Stimulated activated CD8-positive, alpha-beta memory T cell treated with anti-CD3 and anti-CD28 coated beads, Interleukin-7, amount 100 ng/mL, for 4 hours (primary cell): Measurements from ENCODE around the gene TEFM.
A peak's percentile ranks its signal among the peaks of the same experiment; 100 is the strongest.
"Not testable (repeated sequence)": the region's sequence is repeated elsewhere in the genome, so short reads cannot be mapped to it uniquely, and the experiment has no call there.

Source experiments
- DNase-seq, 2 donors: peaks; one replicate each; pipeline ENCODE4 v3.0.0-alpha.2; 2020; ENCODE audit warnings: low read depth in 2 of 2

The TEFM gene, protein sequence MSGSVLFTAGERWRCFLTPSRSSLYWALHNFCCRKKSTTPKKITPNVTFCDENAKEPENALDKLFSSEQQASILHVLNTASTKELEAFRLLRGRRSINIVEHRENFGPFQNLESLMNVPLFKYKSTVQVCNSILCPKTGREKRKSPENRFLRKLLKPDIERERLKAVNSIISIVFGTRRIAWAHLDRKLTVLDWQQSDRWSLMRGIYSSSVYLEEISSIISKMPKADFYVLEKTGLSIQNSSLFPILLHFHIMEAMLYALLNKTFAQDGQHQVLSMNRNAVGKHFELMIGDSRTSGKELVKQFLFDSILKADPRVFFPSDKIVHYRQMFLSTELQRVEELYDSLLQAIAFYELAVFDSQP

DNA sequence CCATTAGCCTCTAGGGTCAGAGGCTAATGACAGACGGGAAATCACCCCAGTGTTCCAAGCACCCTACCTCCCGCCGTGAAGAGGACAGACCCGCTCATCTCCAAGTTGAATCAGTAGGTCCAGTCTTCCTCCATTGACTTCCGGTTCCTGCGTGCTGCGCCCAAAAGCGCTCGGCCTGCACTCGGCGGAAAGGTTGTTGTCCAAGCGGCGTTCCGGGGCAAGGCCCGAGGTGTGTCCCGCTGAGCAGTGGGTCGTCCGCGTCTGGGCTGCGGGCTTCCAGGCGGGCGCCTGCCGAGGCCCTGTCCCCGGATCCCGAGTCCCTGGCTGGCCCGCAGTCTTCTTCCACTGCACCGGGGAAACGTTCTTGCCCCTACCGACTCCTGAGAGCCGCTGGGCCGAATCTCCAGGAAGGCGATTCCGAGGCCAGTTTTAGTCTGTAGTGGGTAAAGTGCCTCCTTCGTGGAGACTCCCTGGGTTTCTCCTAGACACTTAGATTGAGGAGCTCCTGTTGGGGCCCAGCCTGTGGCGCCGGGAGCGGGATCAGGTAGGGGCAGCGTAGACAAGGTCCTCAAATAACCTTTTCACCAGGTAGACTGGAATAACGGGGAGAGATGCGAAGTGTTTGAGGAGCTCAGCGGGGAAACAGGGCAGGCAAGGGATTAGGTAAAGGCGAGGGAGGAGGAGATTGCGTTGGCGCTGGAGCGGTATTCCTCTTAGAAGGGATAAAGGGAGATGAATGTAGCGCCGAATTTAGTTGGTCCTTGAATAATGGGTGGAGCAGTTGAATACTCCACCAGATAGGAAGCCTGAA is at the start of gene TEFM:
Gene TEFM (minus strand): TSS at position 138 of the 811 bp plus-strand sequence. CDS start 40 bp downstream, at position 98.
- DNase-seq, result peak; percentile 77

DNA sequence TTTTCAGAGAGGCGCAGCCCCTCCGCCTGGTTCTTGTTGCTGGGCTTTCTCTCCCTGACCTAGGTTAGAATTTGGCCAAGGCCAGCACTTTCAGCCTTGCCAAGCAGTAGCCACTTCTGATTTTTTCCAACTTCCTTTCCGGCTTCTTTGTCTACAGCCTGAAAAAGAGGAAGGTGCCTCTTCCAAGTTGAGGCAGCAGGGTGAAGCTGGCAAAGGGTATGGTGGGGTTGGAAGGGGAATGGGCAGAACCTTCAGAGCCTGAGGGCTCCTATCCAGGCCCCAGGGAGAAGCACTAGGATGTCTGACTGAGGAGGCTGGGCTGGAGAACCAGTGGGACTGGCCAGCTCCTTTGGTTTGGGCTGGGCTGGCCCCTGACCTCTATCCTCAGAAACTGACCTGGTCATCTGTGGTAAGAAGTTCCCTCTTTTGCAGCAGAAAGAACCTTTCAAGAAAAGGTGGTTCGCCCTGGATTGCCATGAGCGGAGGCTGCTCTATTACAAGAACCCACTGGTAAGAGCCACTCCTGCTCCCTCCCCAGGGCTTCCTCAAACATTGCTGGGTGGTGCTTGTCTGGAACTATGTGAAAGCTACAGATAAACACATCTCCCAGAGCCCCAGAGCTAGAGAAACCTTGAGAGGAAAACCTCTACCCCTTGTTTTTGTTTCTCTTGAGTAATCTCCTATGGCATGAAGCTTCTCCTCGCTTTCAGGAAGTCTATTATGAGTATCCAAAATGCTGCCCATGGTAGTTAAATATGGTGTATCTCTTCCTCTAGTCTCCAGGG is 48.2 kb upstream of the TEFM start:
- no peak for DNase-seq

DNA sequence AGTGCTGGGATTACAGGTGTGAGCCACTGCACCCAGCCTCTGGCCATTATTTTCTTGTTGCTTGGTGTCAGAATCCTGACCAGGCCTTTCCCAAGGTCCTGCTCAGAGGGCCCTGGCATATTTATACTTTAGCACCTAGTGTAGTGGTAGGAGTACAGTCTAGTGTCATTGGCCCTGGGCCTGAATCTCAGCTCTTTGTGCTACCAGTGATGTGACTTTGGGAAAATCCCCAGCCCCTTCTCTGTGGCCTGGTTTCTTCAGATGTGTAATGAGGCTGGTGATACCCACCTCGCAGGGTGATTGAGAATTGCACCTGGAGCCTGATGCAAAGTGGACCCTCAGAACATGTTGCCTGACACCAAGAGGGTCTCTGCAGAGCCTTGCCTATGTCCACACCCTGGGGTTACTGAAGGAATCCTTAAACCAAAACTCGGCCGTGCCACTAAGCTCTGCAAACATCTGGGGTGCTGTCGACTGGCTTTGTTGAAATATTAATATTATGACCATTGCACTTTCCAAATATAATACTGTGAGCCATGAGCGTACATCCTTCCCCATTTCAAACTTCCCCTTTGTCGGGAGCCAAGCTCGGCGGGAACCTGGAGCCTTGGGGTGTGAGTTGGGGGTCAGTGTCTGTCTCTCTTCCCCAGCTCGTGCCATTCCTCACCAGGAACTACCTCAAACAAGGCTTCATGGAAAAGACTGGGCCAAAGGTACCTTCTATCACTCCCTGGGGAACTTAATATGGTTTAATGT is 46.8 kb upstream of the TEFM start:
- DNase-seq, result no peak

DNA sequence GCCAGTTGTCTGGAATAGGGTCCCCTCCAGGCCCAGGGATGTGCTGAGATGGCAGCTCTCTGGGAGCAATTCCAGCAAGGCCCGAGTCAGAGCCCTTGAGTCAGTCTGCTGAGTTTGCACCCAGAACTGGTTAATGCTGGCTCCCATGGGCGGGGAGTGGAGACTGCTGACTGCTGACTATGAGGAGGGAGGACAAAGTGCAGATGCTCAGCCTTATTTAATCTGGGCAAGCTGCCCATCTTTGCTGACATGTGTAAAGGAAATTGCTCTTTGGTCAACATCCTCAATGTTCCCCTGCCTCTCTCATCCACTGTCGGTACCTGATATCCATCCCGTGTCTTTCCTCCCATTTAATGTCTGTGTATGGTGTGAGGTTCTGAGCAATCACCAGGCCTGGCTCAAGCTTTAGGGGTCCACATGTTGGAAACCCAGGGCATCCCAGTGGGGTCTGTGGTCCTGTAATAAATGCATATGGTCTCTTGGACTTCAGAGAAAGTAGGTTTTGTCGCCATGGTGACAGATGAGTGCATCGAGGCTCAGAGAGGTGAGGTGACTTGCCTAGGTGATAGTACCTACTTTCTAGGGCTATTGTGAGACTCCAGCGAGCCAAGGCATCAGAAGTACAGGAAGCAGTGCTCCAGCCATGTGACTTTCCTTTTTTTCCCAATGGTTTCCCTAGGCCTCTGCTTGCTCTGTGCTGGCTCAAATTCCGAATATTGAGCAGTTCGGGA is 44.8 kb upstream of the TEFM start:
- no peak for DNase-seq

DNA sequence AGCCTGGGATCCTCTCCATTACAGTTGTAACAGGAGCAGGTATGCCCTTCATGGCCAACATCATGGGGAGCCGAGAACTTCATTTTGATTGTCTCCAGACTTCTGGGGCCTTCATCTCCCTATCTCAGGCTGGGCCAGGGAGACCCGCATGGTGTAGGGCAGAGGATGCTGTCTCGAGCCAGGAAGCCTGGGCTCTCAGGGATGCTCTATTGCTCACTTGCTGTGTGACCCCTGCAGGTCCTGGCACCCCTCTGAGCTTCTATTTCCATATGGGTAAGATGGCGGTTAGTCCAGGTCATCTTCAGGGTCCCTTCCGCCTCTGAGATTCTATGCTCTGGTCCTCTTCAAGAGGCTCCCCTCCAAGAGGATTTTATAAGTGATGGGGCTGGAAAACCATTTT is 44.2 kb upstream of the TEFM start:
- DNase-seq, result no peak

DNA sequence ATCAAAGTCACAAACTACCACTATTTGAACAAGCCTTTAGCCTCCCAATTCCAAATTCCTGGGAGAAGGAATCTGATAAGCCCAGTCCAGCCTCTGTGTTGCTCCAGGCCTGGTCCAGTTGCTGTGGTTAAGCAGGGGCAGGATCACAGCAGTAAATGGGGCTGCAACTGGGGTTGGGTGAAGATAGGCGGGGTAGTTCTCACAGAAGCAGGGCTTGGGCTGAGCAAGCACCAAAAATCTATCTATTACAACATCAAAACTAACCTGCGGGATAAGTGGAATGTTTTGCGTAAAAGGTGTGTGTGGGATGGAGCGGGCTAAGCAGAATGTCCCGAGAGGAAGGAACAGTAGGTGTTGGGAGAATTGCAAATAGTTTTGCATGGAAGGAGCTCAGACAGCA is 41.8 kb upstream of the TEFM start:
- DNase-seq, result no peak

DNA sequence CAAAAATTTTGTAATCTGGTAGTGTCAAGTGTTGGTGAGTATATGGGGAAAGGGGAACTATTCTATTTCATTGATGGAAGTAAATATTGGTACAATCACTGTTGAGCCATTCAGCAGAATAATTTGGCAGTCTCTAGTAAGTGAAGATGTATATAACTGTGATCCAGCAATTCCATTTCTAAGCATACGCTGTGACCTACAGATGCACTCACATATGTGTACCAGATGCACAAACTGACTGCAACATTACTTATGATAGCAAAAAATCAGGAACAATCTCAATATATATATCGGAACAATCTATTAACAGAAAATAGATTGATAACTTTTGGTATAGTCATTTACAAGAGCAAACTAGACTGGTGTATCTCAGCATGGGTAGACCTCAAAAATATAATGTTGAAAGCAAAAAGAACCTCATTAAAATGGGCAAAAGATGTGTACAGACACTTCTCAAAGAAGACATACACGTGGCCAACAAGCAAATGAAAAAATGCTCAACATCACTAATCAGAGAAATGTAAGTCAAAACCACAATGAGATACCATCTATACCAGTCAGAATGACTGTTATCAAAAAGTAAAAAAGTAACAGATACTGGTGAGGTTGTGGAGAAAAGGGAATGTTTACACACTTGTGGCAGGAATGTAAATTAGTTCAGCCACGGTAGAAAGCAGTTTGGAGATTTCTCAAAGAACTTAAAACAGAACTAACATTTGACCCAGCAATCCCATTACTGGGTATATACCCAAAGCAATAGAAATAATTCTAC is 36.5 kb upstream of the TEFM start:
- DNase-seq, result no peak

DNA sequence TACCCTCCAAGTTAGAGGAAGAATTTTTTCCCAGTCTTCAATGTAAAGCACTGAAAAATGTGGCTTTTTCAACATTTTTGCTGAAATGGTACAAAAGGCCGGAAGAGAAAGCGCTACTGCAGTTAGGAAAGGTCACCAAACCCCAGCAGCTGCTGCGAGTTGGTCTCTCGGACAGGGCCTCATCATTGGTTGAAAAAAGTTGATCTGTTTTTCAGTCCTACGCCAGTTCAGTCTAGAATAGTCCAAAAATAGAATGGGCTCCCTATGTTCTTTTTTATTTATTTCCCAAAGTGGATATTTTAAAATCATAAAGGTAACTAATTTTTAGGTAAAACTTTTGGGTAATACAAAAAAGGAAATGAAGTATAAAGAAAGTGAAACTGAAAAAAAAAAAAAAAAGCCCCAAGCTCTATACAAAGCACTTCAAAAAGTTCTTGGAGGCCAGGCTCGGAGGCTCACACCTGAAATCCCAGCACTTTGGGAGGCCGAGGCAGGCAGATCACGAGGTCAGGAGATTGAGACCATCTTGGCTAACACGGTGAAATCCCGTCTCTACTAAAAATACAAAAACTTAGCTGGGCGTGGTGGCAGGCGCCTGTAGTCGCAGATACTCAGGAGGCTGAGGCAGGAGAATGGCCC is 33.1 kb upstream of the TEFM start:
- no peak for DNase-seq

DNA sequence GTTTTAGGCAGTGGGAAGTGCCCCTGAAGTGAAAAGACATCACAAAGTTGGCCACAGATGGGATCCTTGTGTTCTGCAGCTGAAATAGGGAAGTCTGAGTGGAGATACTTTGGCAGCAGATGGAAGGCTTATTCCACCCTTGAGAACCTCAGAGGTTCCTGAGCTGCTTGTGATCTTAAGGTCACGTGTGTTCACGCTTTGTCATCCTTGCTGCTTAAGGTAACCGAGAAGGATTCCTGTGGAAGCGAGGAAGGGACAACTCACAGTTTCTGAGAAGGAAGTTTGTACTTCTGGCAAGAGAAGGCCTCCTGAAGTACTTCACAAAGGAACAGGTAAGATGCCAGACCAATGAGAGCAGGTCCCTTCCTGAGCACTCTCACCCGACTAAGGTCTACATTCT is 27.9 kb upstream of the TEFM start:
- no peak for DNase-seq

DNA sequence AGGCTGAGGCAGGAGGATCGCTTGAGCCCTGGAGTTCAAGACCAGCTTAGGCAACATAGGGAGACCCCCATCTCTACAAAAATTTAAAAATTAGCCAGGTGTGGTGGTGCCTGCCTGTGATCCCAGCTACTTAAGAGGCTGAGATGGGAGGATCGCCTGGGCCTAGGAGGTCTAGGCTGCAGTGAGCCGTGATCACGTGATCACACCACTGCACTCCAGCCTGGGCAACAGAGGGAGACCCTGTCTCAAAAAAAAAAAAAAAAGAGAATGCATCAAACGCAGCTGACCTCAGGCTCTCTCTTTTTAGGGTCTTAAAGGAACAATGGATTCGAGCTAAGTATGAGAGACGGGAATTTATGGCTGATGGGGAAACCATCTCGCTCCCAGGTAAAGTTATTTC is 25.5 kb upstream of the TEFM start:
- DNase-seq, result not testable (repeated sequence)

DNA sequence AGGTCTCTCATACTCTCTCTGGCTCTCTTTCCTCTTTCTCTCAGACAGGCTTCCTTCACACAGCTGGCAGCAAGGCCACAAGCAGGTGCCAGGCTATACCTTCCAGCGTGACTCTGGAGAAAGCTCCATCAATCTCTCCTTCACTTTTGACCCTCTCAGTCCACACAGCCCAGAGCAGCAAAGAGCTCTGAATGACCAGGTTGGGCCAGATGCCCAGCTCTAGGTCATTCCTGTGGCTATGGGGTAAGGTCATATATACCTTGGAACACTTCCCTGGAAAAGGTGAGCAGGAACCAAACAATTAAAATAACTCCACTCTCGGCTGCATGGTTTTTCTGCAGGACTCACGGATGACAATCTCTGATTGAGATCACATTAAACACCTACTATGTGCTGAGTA is 24.5 kb upstream of the TEFM start:
- no peak for DNase-seq

DNA sequence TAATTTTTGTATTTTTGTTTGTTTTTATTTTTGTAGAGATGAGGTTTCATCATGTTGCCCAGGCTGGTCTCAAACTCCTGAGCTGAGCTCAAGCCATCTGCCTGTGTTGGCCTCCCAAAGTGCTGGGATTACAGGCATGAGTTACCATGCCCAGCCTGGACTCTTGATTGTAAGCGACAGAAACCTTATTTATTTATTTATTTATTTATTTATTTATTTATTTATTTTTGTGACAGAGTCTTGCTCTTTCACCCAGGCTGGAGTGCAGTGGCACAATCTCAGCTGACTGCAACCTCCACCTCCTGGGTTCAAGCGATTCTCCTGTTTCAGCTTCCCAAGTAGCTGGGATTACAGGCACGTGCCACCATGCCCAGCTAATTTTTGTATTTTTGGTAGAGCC is 23.8 kb upstream of the TEFM start:
- not testable (repeated sequence) for DNase-seq

DNA sequence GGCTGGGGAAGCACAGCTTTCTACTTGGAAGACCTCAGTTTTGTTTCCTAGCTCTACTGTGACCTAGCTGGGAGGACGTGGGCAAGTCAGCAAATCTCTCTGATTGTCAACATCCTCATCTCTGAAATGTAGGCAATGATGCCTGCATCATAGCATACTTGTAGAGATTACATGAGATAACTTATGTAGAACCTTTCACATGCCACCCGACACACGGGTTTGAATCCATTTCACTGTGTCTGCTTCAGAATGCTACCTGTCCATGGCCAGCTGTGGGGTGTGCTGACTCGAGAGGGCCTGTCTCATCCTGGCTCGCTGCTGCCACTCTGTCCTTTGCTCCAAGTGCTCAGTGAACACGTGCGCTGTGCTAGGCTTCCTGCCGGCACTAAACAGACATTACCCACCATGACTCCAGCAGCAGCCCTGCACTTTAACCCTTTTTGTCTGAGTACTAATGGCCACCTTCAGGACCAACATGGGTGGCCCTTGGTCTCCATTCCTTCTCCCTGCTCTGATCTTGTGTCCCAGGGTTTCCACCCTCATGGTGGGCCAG is 23.1 kb upstream of the TEFM start:
- no peak for DNase-seq

DNA sequence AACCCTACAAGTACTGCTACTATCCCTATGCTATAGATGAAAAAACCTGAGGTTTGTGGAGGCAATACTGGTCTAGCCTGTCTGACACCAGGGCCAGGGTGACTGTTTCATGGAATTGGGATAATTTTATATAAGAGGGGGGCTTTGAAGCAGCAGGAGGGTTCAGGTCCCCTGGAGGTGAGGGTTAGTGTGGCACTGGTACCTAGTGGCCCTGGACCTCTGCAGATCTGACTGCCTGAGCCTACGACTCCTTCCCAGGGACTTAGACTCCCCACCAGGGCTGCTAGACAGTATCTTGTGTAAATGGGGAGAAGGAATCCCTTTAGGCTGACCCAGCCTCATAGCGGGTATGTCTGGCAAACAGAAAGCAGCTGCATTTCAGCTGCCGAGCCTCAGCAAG is 22.5 kb upstream of the TEFM start:
- no peak for DNase-seq

DNA sequence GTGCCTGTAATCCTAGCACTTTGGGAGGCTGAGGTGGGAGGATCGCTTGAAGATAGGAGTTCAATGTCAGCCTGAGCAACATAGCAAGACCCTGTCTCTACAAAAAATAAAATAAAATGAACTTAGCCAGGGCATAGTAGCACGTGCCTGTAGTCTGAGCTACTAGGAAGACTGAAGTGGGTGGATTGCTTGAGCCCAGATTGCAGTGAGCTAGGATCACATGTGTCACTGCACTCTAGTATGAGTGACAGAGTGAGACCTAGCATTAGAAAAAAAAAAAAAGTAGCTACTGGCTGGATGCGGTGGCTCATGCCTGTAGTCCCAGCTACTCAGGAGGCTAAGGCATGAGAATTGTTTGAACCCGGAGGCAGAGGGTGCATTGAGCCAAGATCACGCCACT is 21.7 kb upstream of the TEFM start:
- no peak for DNase-seq

DNA sequence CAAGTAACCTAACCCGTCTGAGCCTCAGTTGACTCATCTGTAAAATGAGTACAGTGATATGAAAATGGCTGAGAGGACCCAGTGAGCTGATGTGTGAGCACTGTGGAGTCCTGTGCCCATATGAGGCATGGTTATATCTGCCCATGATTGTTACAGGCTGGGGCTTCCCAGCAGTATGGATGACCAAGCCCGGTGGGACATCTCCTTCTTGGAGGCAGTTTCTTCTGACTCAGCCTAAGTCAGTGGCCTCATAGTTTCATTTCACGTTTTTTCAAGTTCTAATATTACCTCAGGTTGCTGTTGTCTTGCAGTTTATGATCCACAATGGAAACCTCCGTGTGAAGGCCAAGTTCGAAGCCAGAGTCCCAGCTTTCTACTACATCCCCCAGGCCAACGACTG is 20.5 kb upstream of the TEFM start:
- no peak for DNase-seq

DNA sequence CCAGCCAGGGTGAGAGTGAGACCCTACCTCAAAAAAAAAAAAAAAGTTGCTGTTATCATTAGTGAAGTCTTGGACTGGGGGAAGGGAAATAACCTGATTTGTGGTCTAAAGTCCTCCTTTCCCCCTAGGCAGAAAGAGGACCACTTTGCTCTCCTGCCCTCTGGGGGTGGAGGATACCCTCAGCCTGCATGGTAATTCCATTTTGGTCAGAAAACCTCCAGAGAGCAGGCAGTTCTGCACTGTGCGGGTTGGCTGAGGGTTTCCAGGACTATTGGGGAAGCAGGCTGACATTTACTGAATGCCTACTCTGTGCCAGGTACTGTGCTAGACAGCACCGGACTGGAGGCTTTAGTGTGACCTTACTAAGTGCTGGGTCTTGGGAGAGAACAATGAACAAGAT is 18.3 kb upstream of the TEFM start:
- DNase-seq, result no peak

DNA sequence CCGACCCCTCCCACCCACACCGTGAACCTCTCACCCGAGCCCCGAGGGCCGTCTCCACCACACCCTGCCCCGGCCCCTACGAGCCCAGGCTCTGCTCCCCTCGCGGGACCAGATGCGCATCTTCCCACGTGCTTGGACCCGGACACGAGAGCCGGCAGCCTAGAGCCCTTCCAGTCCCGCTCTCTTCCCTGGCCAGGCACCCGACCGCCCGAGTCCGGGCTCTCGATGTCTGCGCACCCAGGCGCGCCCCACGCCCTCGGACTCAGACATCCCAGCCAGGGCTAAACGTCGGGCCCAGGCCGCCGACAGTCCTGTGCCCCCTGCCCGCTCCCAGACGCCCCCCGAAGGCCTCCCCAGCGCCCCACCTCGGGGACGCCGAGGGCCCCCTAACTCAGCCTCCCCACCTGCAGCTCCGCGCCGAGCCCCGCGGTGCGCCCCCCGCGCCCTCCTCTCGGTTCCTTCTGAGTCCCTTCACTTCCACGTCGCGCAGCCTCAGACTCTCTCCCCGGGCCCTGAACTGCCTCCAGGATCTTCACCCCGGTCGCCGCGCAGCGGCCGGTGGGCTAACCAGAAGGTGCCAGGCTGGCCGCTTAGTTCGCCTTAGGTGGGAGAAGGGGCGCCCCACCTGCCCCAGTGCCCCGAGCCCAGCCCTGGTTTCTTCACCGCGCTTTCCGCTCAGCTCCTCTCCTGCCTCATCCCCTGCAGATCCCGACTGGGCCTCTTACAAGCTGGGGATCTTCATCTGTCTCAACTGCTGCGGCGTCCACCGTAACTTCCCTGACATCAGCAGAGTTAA is 16.4 kb upstream of the TEFM start:
- DNase-seq, result no peak
